ENCODE measurements around the gene CD207.

- TF ChIP-seq POLR2A (IDR thresholded peaks at IDR 0.05; ENCODE audit: low read length) (no peak), GATA1 (IDR thresholded peaks at IDR 0.05; ENCODE audit: low read depth, low read length) (no peak)
Observed at GRCh38 chr2:70861777-70862625, 26.4 kb upstream of the CD207 start.

Measured in erythroblast (primary cell).